ENCODE results near the gene PROCA1. TPM values are rescaled to one million over a fixed set of nuclear protein-coding genes. Genes with fewer than 3 reads are reported as not detected.

Gene PROCA1
- total RNA-seq, 2 experiments from 2014 or later, result 4.5 to 4.6 TPM

- Histone ChIP-seq H3K4me2 (ENCODE audit: low read length) (peak overlapping the region; percentile 79), H3K79me2 (ENCODE audit: insufficient read depth, low read depth, low read length) (no peaks in the 10 kb centered on the region), H3K9me2 (ENCODE audit: insufficient read depth, low read length) (no peaks in the 10 kb centered on the region), H3K9me3 (ENCODE audit: low read length) (no peaks in the 10 kb centered on the region), H3K27ac (ENCODE audit: low read depth, low read length, poor library complexity, severe bottlenecking) (peak overlapping the region; percentile 27), H3K36me3 (ENCODE audit: insufficient read depth, low read length) (no peaks in the 10 kb centered on the region), H2AFZ (ENCODE audit: low read length) (peak overlapping the region; percentile 75), H4K20me1 (ENCODE audit: insufficient read depth, low read length) (no peaks in the 10 kb centered on the region), H3K4me3 (ENCODE audit: low read depth, low read length, poor library complexity, severe bottlenecking) (peak overlapping the region; percentile 68), H3K4me1 (ENCODE audit: insufficient read depth, low read length, poor library complexity, severe bottlenecking) (peaks cover 27% of the 10 kb centered on the region)
- TF ChIP-seq EZH2phosphoT487 (IDR thresholded peaks at IDR 0.05; ENCODE audit: borderline replicate concordance, low read depth, low read length) (no peak), CTCF (conservative IDR thresholded peaks at IDR 0.05; ENCODE audit: low read length) (no peak)
- BruUV-seq (replicated peaks), result no TSS peak
- intact Hi-C loops (cut with micrococcal nuclease; ENCODE audit: unreplicated experiment), result no loop called here
- DNase-seq (ENCODE audit: low spot score), result peak; percentile 85
- ChIA-PET CTCF (ENCODE audit: unreplicated experiment) (interaction anchor here (0.9 to 1.2 kb wide), 2 partner anchors 9 to 37 kb away, joined by 3 to 4 read pairs; partner anchors contain the start of gene RPL23A), POLR2A (interaction anchor here (0.6 to 1.8 kb wide), 8 partner anchors 9 to 140 kb away, joined by 3 to 18 read pairs (median 3); partner anchors contain the start of genes PIGS, RPL23A, SDF2 and SUPT6H)
These were observed 596 bp downstream of the PROCA1 start for GRCh38 chr17:28710861-28711722.

GRCh38 chr17:28707339-28707720, 4.4 kb downstream of the PROCA1 start:
- Histone ChIP-seq H3K36me3 (ENCODE audit: insufficient read depth, low read length) (peaks cover 14% of the 10 kb centered on the region; the same call in 1 of the 2 replicates), H3K79me2 (ENCODE audit: insufficient read depth, low read depth, low read length) (no peaks in the 10 kb centered on the region), H2AFZ (ENCODE audit: low read length) (no peak overlapping the region), H3K9me3 (ENCODE audit: low read length) (no peaks in the 10 kb centered on the region), H3K4me3 (ENCODE audit: low read depth, low read length, poor library complexity, severe bottlenecking) (no peak overlapping the region), H3K4me2 (ENCODE audit: low read length) (no peak overlapping the region), H3K9me2 (ENCODE audit: insufficient read depth, low read length) (no peaks in the 10 kb centered on the region), H3K4me1 (ENCODE audit: insufficient read depth, low read length, poor library complexity, severe bottlenecking) (peaks cover 24% of the 10 kb centered on the region), H3K27ac (ENCODE audit: low read depth, low read length, poor library complexity, severe bottlenecking) (no peak overlapping the region), H4K20me1 (ENCODE audit: insufficient read depth, low read length) (no peaks in the 10 kb centered on the region)
- DNase-seq (ENCODE audit: low spot score), result no peak
- no TSS peak for BruUV-seq (replicated peaks)
- CTCF ChIA-PET (ENCODE audit: unreplicated experiment), result no interaction called here
- intact Hi-C loops (cut with micrococcal nuclease; ENCODE audit: unreplicated experiment), result no loop called here
- POLR2A ChIA-PET, result no interaction called here
- TF ChIP-seq EZH2phosphoT487 (IDR thresholded peaks at IDR 0.05; ENCODE audit: borderline replicate concordance, low read depth, low read length) (no peak), CTCF (conservative IDR thresholded peaks at IDR 0.05; ENCODE audit: low read length) (no peak)

Measured in OCI-LY7 (cell line).